Measurements from ENCODE around the gene JDP2.

Gene JDP2

GRCh38 chr14:75520852-75521251 lies 93.0 kb downstream of the JDP2 start:
- DNase-seq, result no peak

GRCh38 chr14:75521415-75522199 lies 93.8 kb downstream of the JDP2 start:
- DNase-seq, result no peak

- no peak for DNase-seq
Observed at GRCh38 chr14:75522224-75522982, 94.6 kb downstream of the JDP2 start, which contains the start of gene BATF. Gene BATF, plus strand, starts transcription at chr14:75522469. Its CDS starts 214 bp downstream, at chr14:75522683.

DNA sequence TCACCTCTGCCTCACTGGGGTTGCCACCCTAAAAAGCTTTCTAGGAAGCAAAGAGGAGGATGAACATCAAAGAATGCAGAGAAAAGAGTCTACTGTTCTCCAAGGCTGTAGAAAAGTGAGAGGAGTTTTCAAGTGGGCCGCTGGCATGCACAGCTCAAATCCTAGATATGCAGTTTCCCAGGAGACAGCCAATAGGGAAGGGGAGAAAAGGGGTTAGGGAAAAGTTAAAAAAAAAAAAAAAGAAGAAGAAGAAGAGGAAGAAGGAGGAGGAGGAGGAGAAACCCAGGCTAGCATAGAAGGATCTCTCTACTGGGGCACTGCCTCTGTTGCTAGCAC lies 95.1 kb downstream of the JDP2 start:
- no peak for DNase-seq
